ENCODE data around the gene CCDC90B.

The CCDC90B gene

DNA sequence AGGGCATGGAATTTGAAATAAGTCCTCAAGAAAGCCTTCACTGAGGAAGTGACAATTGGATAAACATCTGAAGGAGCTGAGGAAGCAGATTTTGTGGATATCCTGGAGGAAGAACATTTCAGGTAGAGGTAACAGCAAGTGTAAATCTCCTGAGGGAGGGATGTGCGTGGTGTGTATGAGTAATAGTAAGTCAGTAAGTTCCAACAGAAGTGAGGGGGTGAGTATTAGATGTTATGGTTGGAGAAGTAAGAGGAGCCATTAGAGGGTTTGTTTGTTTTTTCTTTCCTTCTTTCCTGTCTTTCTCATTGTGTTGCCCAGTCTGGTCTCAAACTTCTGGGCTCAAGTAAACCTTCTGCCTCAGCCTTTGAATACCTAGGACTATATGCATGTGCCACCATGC is 63.7 kb downstream of the CCDC90B start:
- no peak for DNase-seq

DNA sequence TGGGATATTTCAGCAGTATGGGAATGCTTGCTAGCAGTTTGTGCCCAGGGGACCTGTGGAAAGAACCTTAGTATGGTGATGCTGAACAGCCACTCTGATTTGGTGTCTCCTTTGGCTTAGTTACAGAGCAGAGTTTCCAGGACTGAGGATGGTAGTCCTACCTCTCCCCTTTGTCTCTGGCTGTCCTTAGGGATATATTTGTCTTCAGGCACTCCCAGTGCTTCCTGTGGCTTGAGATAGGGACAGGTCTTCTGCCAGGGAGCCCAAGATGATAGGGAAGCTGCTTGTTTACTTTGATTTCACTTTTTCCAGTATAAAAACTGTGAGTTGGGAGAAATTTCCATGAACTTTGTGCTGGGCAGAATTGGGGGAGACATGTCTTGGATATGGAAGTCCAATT is 64.5 kb downstream of the CCDC90B start:
- DNase-seq: no peak

- DNase-seq: no peak
These were observed 65.9 kb downstream of the CCDC90B start for GRCh38 chr11:83220260-83220659.

GRCh38 chr11:83219095-83219494 is 67.1 kb downstream of the CCDC90B start:
- no peak for DNase-seq

All from activated naive CD4-positive, alpha-beta T cell (primary cell).